HUES6 (cell line): ENCODE results near the gene ZNF708.
"Not testable (repeated sequence)": the region's sequence is repeated elsewhere in the genome, so short reads cannot be mapped to it uniquely, and the experiment has no call there.

Experiments used
- H3K27ac ChIP-seq: 2 replicates; pipeline ENCODE4 v1.7.0; 2013; ENCODE audit warnings: low read depth, mild to moderate bottlenecking, low read length, inconsistent platforms
- H3K27me3 ChIP-seq: 2 replicates; pipeline ENCODE4 v1.6.1; 2013; ENCODE audit warnings: low read length; ENCODE audit not compliant: control insufficient read depth, insufficient read depth
- H3K36me3 ChIP-seq: 2 replicates; pipeline ENCODE4 v1.6.1; 2013; ENCODE audit warnings: low read length; ENCODE audit not compliant: control insufficient read depth, insufficient read depth
- H3K4me1 ChIP-seq: 2 replicates; pipeline ENCODE4 v1.6.1; 2013; ENCODE audit warnings: low read length; ENCODE audit not compliant: control insufficient read depth, insufficient read depth
- H3K4me3 ChIP-seq: 2 replicates; pipeline ENCODE4 v1.5.1; 2013; ENCODE audit warnings: low read depth, low read length
- H3K9ac ChIP-seq: one replicate; pipeline ENCODE4 v1.6.1; 2013; ENCODE audit warnings: mild to moderate bottlenecking, low read length
- H3K9me3 ChIP-seq: 2 replicates; pipeline ENCODE4 v1.6.1; 2013; ENCODE audit warnings: low read depth, low read length; ENCODE audit not compliant: control insufficient read depth, insufficient read depth

ZNF708 gene

DNA sequence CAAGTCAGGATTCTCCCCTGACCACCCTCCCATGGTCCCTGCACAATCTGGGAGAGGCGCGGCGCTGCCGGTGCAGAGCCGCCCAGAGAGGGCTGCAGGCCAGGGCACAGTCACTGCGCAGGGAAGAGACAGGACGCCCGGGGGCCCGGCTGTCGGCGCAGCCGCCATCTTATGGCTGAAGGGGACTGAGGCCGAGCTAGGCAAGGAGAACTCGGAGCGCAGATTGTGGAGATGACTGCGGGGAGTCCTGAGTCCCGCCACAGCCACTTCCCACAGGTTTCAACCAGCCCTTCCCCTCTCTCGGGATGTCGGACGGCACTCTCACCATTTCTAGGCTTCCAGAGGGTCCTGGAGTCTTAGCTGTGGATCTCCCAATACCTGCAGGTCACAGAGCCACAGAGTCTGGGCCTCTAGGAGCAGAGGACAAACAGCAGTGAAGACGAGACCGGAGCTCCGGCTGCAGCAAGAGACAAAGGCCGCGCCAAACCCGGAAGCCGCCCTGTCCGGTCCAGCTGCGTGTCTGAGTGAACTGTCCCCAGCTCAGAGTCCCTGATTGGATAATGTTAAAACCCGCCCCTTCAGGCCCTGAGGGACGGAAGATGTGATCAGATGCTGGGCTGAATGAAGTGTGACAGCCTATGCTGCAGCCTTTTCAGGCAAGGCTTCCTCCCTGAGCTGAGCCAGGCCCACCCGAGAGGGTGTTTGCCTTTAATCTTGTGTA lies at the start of gene ZNF708:
ZNF708 (minus strand) TSS at position 526 of the 721 bp plus-strand sequence; CDS start at position 328, 198 bp downstream.
- Histone ChIP-seq H3K4me3 (peak within 1 kb of the TSS; percentile 93), H3K36me3 (peaks cover 19% of the 10 kb centered on the region), H3K4me1 (no peaks in the 10 kb centered on the region), H3K9me3 (peaks cover 27% of the 10 kb centered on the region), H3K9ac (peak within 1 kb of the TSS; percentile 98), H3K27me3 (no peaks in the 10 kb centered on the region), H3K27ac (peak within 1 kb of the TSS; percentile 86)

DNA sequence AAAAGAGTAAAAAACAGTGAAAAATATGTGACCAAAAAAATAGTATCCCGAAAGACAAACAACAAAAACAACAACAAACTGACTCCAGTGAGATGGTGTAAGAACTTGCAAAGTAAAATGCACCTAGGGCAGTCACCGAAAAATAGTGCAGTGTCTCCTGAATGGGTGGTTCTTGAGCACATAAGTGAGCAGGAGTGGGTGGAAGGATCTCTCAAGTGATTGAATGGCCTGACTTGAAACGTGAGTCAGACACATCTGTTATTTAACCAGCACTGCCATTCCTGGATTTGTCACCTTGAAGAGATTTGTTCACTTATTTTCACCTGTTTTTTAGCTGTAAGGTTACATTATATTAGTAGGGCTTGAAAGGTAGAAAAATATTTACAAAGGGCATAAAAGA lies 33.1 kb upstream of the ZNF708 start:
- H3K4me3 ChIP-seq: no peak overlapping the region
- H3K9ac ChIP-seq: no peak overlapping the region
- no peaks in the 10 kb centered on the region for H3K27me3 ChIP-seq
- peaks cover 66% of the 10 kb centered on the region for H3K36me3 ChIP-seq
- no peaks in the 10 kb centered on the region for H3K4me1 ChIP-seq
- H3K27ac ChIP-seq: no peak overlapping the region
- H3K9me3 ChIP-seq: peaks cover 11% of the 10 kb centered on the region; the same call in 1 of the 2 replicates

DNA sequence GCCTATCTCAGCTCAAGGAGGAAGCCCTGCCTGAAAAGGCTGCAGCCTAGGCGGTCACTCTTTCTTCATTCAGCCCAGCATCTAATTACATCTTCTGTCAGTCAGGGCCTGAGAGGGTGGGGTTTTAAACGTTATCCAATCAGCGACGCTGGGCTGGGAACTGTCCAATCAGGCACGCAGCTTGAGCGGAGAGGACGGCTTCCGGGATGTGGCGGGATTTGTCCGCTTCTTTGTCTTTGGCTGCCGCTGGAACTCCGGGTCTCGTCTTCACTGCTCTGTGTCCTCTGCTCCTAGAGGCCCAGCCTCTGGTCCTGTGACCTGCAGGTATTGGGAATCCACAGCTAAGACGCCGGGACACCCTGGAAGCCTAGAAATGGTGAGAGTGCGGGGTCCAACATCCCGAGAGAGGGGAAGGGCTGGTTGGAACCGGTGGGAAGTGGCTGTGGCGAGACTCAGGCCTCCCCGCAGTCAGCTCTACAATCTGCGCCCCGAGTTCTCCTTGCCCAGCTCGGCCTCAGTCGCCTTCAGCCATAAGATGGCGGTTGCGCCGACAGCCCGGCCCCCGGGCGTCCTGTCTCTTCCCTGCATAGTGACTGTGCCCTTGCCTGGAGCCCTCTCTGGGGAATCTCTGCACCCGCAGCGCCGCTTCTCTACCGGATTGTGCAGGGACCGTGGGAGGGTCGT lies 29.7 kb upstream of the ZNF708 start, which contains the start of gene ZNF738:
ZNF738 (plus strand) TSS at position 233 of the 684 bp plus-strand sequence; CDS start at position 374, 141 bp downstream.
- Histone ChIP-seq H3K27me3 (no peaks in the 10 kb centered on the region), H3K27ac (peak within 1 kb of the TSS; percentile 88), H3K4me3 (peak within 1 kb of the TSS; percentile 94), H3K9ac (peak within 1 kb of the TSS; percentile 99), H3K36me3 (peaks cover 34% of the 10 kb centered on the region), H3K4me1 (no peaks in the 10 kb centered on the region), H3K9me3 (peaks cover 8% of the 10 kb centered on the region; the same call in 1 of the 2 replicates)

DNA sequence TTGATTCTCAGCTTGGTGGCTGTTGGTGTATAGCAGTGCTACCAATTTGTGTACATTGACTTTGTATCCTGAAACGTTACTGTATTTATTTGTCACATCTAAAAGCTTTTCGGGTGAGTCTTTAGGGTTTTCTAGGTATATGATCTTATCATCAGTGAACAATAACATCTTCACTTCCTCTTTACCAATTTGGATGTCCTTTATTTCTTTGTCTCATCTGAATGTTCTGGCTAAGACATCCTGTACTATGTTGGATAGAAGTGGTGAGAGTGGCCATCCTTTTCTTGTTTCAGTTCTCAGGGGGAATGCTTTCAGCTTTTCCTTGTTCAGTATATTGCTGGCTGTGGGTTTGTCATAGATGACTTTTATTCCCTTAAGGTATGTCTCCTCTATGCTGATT lies 23.6 kb upstream of the ZNF708 start:
- H3K9me3 ChIP-seq: peaks cover 12% of the 10 kb centered on the region; the same call in 1 of the 2 replicates
- no peak overlapping the region for H3K4me3 ChIP-seq
- H3K27me3 ChIP-seq: no peaks in the 10 kb centered on the region
- no peak overlapping the region for H3K27ac ChIP-seq
- H3K36me3 ChIP-seq: no peaks in the 10 kb centered on the region
- H3K4me1 ChIP-seq: no peaks in the 10 kb centered on the region
- H3K9ac ChIP-seq: no peak overlapping the region

DNA sequence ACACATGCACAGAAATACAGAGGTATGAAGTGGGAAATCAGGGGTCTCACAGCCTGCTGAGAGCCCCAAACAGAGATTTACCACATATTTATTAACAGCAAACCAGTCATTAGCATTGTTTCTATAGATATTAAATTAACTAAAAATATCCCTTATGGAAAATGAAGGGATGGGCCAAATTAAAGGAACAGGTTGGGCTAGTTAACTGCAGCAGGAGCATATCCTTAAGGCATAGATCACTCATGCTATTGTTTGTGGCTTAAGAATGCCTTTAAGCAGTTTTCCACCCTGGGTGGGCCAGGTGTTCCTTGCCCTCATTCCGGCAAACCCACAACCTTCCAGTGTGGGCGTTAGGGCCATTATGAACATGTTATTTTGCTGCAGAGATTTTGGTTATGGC lies 15.6 kb upstream of the ZNF708 start:
- not testable (repeated sequence) for H3K4me3 ChIP-seq, H3K9ac ChIP-seq, H3K27me3 ChIP-seq, H3K36me3 ChIP-seq, H3K27ac ChIP-seq, H3K4me1 ChIP-seq
- peaks cover 22% of the 10 kb centered on the region for H3K9me3 ChIP-seq

DNA sequence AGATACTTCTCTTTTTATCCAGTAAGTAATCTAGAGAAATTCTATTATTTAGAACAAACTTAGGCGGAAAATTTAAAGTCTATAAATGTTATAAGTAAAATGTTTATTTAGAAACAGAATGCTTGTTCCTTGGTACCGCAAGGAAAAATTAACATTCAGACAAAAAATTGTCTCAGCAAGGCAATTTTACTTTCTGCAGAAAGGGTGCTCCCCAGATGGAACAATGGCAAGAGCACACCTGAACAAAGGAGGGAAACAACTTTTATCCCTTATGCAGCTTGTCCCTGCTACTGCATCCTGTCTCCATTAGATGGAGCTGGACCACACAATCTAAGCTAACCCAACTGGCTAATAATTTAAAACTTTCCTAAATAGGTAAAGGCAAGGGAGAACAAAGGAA lies 6.5 kb upstream of the ZNF708 start:
- no peaks in the 10 kb centered on the region for H3K36me3 ChIP-seq
- H3K4me3 ChIP-seq: no peak overlapping the region
- H3K4me1 ChIP-seq: no peaks in the 10 kb centered on the region
- H3K27me3 ChIP-seq: no peaks in the 10 kb centered on the region
- H3K9me3 ChIP-seq: peaks cover 49% of the 10 kb centered on the region
- no peak overlapping the region for H3K9ac ChIP-seq
- no peak overlapping the region for H3K27ac ChIP-seq

DNA sequence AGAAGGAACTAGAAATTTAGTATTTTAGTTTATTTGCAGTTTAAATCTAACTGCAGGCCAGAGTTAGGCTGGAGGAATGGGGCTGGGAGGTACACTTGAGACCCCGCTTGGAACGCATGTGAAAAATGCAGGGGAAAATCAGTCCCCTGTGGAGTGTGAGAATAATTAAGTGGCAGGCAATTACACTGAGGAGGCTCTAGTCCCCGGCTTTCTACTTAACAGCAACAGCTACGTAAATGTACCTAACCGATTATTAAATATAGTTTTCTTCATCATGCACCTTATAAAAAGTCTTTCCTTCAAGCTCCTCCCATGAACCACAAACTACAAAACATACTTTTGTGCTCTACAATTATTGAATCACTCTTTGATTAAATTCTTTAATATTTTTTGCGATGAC lies 804 bp downstream of the ZNF708 start:
- H3K9ac ChIP-seq: peak overlapping the region; percentile 98
- H3K4me3 ChIP-seq: peak overlapping the region; percentile 93
- H3K27me3 ChIP-seq: no peaks in the 10 kb centered on the region
- H3K36me3 ChIP-seq: peaks cover 19% of the 10 kb centered on the region
- peak overlapping the region; percentile 86 for H3K27ac ChIP-seq
- no peaks in the 10 kb centered on the region; the same call in 1 of the 2 replicates for H3K4me1 ChIP-seq
- peaks cover 23% of the 10 kb centered on the region for H3K9me3 ChIP-seq

DNA sequence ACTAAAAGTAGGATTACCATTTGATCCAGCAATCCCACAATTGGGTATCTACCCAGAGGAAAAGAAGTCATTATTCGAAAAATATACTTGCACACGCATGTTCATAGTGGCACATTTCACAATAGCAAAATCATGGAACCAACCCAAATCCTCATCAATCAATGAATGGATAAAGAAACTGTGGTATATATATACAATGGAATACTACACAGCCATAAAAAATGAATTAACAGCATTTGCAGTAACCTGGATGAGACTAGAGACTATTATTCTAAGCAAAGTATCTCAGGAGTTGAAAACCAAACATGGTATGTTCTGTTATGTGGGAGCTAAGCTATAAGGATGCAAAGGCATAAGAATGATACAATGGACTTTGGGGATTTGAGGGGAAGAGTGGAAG lies 3.0 kb downstream of the ZNF708 start:
- H3K36me3 ChIP-seq: peaks cover 19% of the 10 kb centered on the region

DNA sequence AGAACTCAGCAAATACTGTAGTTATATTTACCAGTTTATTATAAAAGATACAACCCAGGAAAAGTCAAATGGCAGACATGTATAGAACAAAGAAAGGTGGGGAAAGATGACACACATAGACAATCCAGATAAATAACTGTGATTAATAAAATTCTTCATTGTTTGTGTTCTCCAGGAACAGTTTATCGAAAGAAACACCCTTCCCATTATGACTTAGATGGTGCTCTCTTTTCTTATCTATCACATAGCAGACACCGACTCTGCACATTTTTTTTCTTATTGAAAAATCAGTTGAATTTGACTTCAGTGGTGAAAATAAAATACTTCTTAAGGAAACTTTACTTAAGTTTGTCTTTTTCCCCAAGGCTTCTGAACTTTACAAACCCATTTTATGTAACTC lies 6.2 kb downstream of the ZNF708 start:
- no peak overlapping the region for H3K9ac ChIP-seq
- no peaks in the 10 kb centered on the region; the same call in 1 of the 2 replicates for H3K4me1 ChIP-seq
- H3K27ac ChIP-seq: no peak overlapping the region
- peaks cover 19% of the 10 kb centered on the region for H3K36me3 ChIP-seq
- H3K9me3 ChIP-seq: peaks cover 16% of the 10 kb centered on the region
- no peaks in the 10 kb centered on the region for H3K27me3 ChIP-seq
- H3K4me3 ChIP-seq: no peak overlapping the region

More for the DNA sequence above, 3.0 kb downstream of the ZNF708 start:
- no peaks in the 10 kb centered on the region for H3K27me3 ChIP-seq
- H3K4me1 ChIP-seq: no peaks in the 10 kb centered on the region; the same call in 1 of the 2 replicates
- no peak overlapping the region for H3K9ac ChIP-seq
- peaks cover 16% of the 10 kb centered on the region for H3K9me3 ChIP-seq
- no peak overlapping the region for H3K4me3 ChIP-seq
- H3K27ac ChIP-seq: no peak overlapping the region

DNA sequence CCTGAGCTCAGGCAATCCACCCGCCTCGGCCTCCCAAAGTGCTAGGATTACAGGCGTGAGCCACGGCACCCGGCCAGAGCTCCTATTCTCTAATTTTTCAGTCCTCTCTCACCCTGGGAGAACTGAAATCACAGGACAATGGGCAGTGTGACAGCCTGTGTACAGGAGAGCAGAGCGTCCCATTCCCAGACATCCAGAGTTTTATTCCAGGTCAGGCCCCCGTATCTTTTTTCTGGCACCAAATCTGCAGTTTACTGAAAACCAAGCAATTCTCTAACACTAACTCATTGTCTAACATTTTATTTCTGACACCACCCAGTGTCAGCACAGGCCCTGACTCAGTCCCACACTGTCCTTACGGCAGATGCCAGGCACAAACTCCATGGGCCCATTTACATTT lies 6.7 kb downstream of the ZNF708 start:
- H3K9me3 ChIP-seq: peaks cover 20% of the 10 kb centered on the region
- H3K4me3 ChIP-seq: no peak overlapping the region
- H3K36me3 ChIP-seq: peaks cover 20% of the 10 kb centered on the region
- no peak overlapping the region for H3K9ac ChIP-seq
- H3K27ac ChIP-seq: no peak overlapping the region
- no peaks in the 10 kb centered on the region; the same call in 1 of the 2 replicates for H3K4me1 ChIP-seq
- H3K27me3 ChIP-seq: no peaks in the 10 kb centered on the region

DNA sequence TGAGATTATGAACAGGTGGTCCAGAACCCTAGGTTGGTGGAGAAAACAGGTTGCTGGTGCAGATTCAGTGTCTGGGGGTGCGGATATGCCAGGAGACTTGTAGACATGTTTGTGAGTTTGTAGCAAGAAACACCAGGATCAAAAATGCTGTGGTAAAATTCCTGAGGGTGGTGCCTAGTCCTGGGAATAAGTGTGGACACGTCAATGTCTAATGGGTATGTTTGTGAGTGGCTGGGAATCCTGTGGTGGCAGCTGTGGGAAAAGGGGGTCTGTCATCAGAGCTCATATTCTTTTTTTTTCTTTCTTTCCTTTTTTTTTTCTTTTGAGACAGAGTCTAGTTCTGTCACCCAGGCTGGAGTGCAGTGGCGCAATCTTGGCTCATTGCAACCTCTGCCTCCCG lies 7.2 kb downstream of the ZNF708 start:
- Histone ChIP-seq H3K36me3 (peaks cover 19% of the 10 kb centered on the region), H3K27ac (no peak overlapping the region), H3K27me3 (no peaks in the 10 kb centered on the region), H3K9me3 (peaks cover 18% of the 10 kb centered on the region), H3K4me1 (no peaks in the 10 kb centered on the region; the same call in 1 of the 2 replicates), H3K9ac (no peak overlapping the region), H3K4me3 (no peak overlapping the region)
